ENCODE results near the gene TPCN1.

The TPCN1 gene

GRCh38 chr12:113301811-113302210 is 80.5 kb downstream of the TPCN1 start:
- no peak overlapping the region for H3K4me3 ChIP-seq (ENCODE audit: low read depth, low read length)

GRCh38 chr12:113302466-113302865 is 81.2 kb downstream of the TPCN1 start:
- no peak overlapping the region for H3K4me3 ChIP-seq (ENCODE audit: low read depth, low read length)

GRCh38 chr12:113302886-113303640 is 81.8 kb downstream of the TPCN1 start:
- no peak overlapping the region for H3K4me3 ChIP-seq (ENCODE audit: low read depth, low read length)

GRCh38 chr12:113305281-113305856 is 84.1 kb downstream of the TPCN1 start:
- no peak overlapping the region for H3K4me3 ChIP-seq (ENCODE audit: low read depth, low read length)

- no peak overlapping the region for H3K4me3 ChIP-seq (ENCODE audit: low read depth, low read length)
Measured at GRCh38 chr12:113306382-113306781, 85.1 kb downstream of the TPCN1 start.

GRCh38 chr12:113310489-113310888 is 89.2 kb downstream of the TPCN1 start:
- H3K4me3 ChIP-seq (ENCODE audit: low read depth, low read length) = no peak overlapping the region

GRCh38 chr12:113314121-113314529 is 92.9 kb downstream of the TPCN1 start:
- no peak overlapping the region for H3K4me3 ChIP-seq (ENCODE audit: low read depth, low read length)

GRCh38 chr12:113315358-113315757 is 94.1 kb downstream of the TPCN1 start:
- H3K4me3 ChIP-seq (ENCODE audit: low read depth, low read length) = no peak overlapping the region

GRCh38 chr12:113316155-113316554 is 94.9 kb downstream of the TPCN1 start:
- H3K4me3 ChIP-seq (ENCODE audit: low read depth, low read length) = no peak overlapping the region

GRCh38 chr12:113317122-113317521 is 95.9 kb downstream of the TPCN1 start:
- no peak overlapping the region for H3K4me3 ChIP-seq (ENCODE audit: low read depth, low read length)

- no peak overlapping the region for H3K4me3 ChIP-seq (ENCODE audit: low read depth, low read length)
Measured at GRCh38 chr12:113318046-113318656, 96.9 kb downstream of the TPCN1 start.

- no peak overlapping the region for H3K4me3 ChIP-seq (ENCODE audit: low read depth, low read length)
Measured at GRCh38 chr12:113318900-113319628, 97.8 kb downstream of the TPCN1 start.

- H3K4me3 ChIP-seq (ENCODE audit: low read depth, low read length) = no peak overlapping the region
Measured at GRCh38 chr12:113320401-113320800, 99.1 kb downstream of the TPCN1 start.

- H3K4me3 ChIP-seq (ENCODE audit: low read depth, low read length) = no peak overlapping the region
Measured at GRCh38 chr12:113322343-113322742, 101.1 kb downstream of the TPCN1 start.

- no peak overlapping the region for H3K4me3 ChIP-seq (ENCODE audit: low read depth, low read length)
Measured at GRCh38 chr12:113325916-113326315, 104.7 kb downstream of the TPCN1 start.

GRCh38 chr12:113326775-113327395 is 105.6 kb downstream of the TPCN1 start:
- H3K4me3 ChIP-seq (ENCODE audit: low read depth, low read length) = no peak overlapping the region

- no peak overlapping the region for H3K4me3 ChIP-seq (ENCODE audit: low read depth, low read length)
Measured at GRCh38 chr12:113328368-113328889, 107.2 kb downstream of the TPCN1 start.

GRCh38 chr12:113329022-113329790 is 107.9 kb downstream of the TPCN1 start:
- no peak overlapping the region for H3K4me3 ChIP-seq (ENCODE audit: low read depth, low read length)

GRCh38 chr12:113329791-113330417 is 108.6 kb downstream of the TPCN1 start:
- H3K4me3 ChIP-seq (ENCODE audit: low read depth, low read length) = no peak overlapping the region

GRCh38 chr12:113330505-113330904 is 109.2 kb downstream of the TPCN1 start:
- H3K4me3 ChIP-seq (ENCODE audit: low read depth, low read length) = no peak overlapping the region

Measured in iPS-11a (cell line).